CD4-positive, CD25-positive, alpha-beta regulatory T cell (primary cell): ENCODE data around the gene TMED3. TPM values are rescaled to one million over a fixed set of nuclear protein-coding genes. Genes with fewer than 3 reads are reported as not detected.

Experiments
- ATAC-seq, 2 donors: fragments of 150-1000 bp; cut with Tn5 transposase; one replicate each; pipeline ENCODE4 v1.10.0; 2021; ENCODE audit warnings: low read depth in 2 of 2, moderate number of reproducible peaks in 2 of 2, moderate library complexity in 1 of 2
- DNase-seq, 3 donors: peaks; one replicate each; pipeline versions ENCODE4 v3.0.0 to v3.0.0-alpha.2; 2012 to 2022; ENCODE audit warnings: mixed read lengths in 1 of 3
- H3K27ac ChIP-seq: one replicate; pipeline ENCODE4 v1.7.0; 2013; ENCODE audit warnings: mild to moderate bottlenecking, low read length; ENCODE audit not compliant: insufficient read depth, poor library complexity, severe bottlenecking
- H3K27me3 ChIP-seq: one replicate; pipeline ENCODE4 v1.7.0; 2013; ENCODE audit warnings: low read length; ENCODE audit not compliant: control insufficient read depth, insufficient read depth
- H3K36me3 ChIP-seq: one replicate; pipeline ENCODE4 v1.7.0; 2013; ENCODE audit warnings: mild to moderate bottlenecking, low read length, moderate library complexity; ENCODE audit not compliant: control insufficient read depth, insufficient read depth
- H3K4me1 ChIP-seq: 2 replicates; pipeline ENCODE4 v1.7.0; 2013; ENCODE audit warnings: mild to moderate bottlenecking, low read length; ENCODE audit not compliant: insufficient read depth, control insufficient read depth, poor library complexity, severe bottlenecking
- H3K4me3 ChIP-seq: one replicate; pipeline ENCODE4 v1.7.0; 2013; ENCODE audit warnings: low read depth, mild to moderate bottlenecking, low read length, moderate library complexity
- H3K9me3 ChIP-seq, 2 experiments: 1 replicate in 1 of 2; 2 replicates in 1 of 2; pipeline ENCODE4 v1.7.0; 2013; ENCODE audit warnings: low read length in 2 of 2, mild to moderate bottlenecking in 1 of 2, moderate library complexity in 1 of 2; ENCODE audit not compliant: control insufficient read depth in 2 of 2
- H3K27ac Mint-ChIP-seq, 3 donors: one replicate each; pipeline ENCODE4 v1.8.0; 2020 to 2022; ENCODE audit warnings: mild to moderate bottlenecking in 3 of 3, mixed read lengths in 3 of 3, moderate library complexity in 2 of 3
- H3K27me3 Mint-ChIP-seq: one replicate; pipeline ENCODE4 v1.8.0; 2022; ENCODE audit warnings: mild to moderate bottlenecking, mixed read lengths
- H3K36me3 Mint-ChIP-seq: one replicate; pipeline ENCODE4 v1.8.0; 2020; ENCODE audit warnings: mixed read lengths
- H3K4me1 Mint-ChIP-seq, 4 donors: one replicate each; pipeline ENCODE4 v1.8.0; 2020 to 2022; ENCODE audit warnings: mixed read lengths in 4 of 4, mild to moderate bottlenecking in 1 of 4
- H3K4me3 Mint-ChIP-seq, 4 donors: one replicate each; pipeline ENCODE4 v1.8.0; 2020 to 2022; ENCODE audit warnings: mild to moderate bottlenecking in 4 of 4, mixed read lengths in 4 of 4, moderate library complexity in 3 of 4
- H3K9me3 Mint-ChIP-seq, 7 donors: one replicate each; pipeline ENCODE4 v1.8.0; 2020 to 2022; ENCODE audit warnings: mixed read lengths in 7 of 7, mild to moderate bottlenecking in 3 of 7, moderate library complexity in 2 of 7
- polyA plus RNA-seq, 4 donors: library from polyadenylated mRNA; unstranded; fragments of 300-500 nt; fragmentation: Illumina TruSeq; gene quantifications; one replicate each; pipeline ENCODE4 v1.2.3, GENCODE V29; 2021
- total RNA-seq: library from RNA; stranded (reverse); gene quantifications from one replicate; pipeline ENCODE4 v1.2.3, GENCODE V29; 2022

TMED3 gene
- total and polyA plus RNA-seq, 5 donors from 2014 or later = 15.5 to 69.4 (median 64.1) TPM

- Histone ChIP-seq H3K36me3 (no peaks in the 10 kb centered on the region), H3K9me3 (no peaks in the 10 kb centered on the region), H3K27ac (no peak overlapping the region), H3K4me1 (no peaks in the 10 kb centered on the region), H3K4me3 (no peak overlapping the region), H3K27me3 (peaks cover 2% of the 10 kb centered on the region)
- H3K36me3 Mint-ChIP-seq = no peaks in the 10 kb centered on the region
- peaks cover 26% of the 10 kb centered on the region for H3K27me3 Mint-ChIP-seq
- DNase-seq (peak in 1 of 3 donors; percentile 12), ATAC-seq (no peak)
- H3K4me3 Mint-ChIP-seq = no peak overlapping the region
- peaks cover 0 to 6% (median 4%) of the 10 kb centered on the region in 4 donors for H3K4me1 Mint-ChIP-seq
- H3K9me3 Mint-ChIP-seq = peaks cover 0 to 1% (median 0%) of the 10 kb centered on the region in 7 donors
- H3K27ac Mint-ChIP-seq = no peak overlapping the region
These were observed 20.2 kb upstream of the TMED3 start for GRCh38 chr15:79290642-79291275.

GRCh38 chr15:79292011-79292410 is 18.9 kb upstream of the TMED3 start:
- H3K27ac Mint-ChIP-seq = no peak overlapping the region
- DNase-seq = no peak
- no peaks in the 10 kb centered on the region for H3K36me3 Mint-ChIP-seq
- ATAC-seq = no peak
- peaks cover 0 to 1% (median 0%) of the 10 kb centered on the region in 7 donors for H3K9me3 Mint-ChIP-seq
- peaks cover 0 to 6% (median 4%) of the 10 kb centered on the region in 4 donors for H3K4me1 Mint-ChIP-seq
- H3K4me3 Mint-ChIP-seq = no peak overlapping the region
- peaks cover 16% of the 10 kb centered on the region for H3K27me3 Mint-ChIP-seq
- Histone ChIP-seq H3K9me3 (no peaks in the 10 kb centered on the region), H3K4me3 (no peak overlapping the region), H3K27me3 (peaks cover 3% of the 10 kb centered on the region), H3K36me3 (no peaks in the 10 kb centered on the region), H3K4me1 (no peaks in the 10 kb centered on the region), H3K27ac (no peak overlapping the region)

GRCh38 chr15:79294075-79294474 is 16.8 kb upstream of the TMED3 start:
- ATAC-seq (no peak), DNase-seq (no peak)
- Histone ChIP-seq H3K27ac (no peak overlapping the region), H3K9me3 (no peaks in the 10 kb centered on the region), H3K4me3 (no peak overlapping the region), H3K27me3 (peaks cover 6% of the 10 kb centered on the region), H3K36me3 (no peaks in the 10 kb centered on the region), H3K4me1 (no peaks in the 10 kb centered on the region)
- Mint-ChIP-seq H3K9me3 (peaks cover 0 to 1% (median 0%) of the 10 kb centered on the region in 7 donors), H3K27ac (no peak overlapping the region), H3K36me3 (no peaks in the 10 kb centered on the region), H3K4me1 (peaks cover 0 to 6% (median 4%) of the 10 kb centered on the region in 4 donors), H3K27me3 (peaks cover 12% of the 10 kb centered on the region), H3K4me3 (no peak overlapping the region)

- H3K27ac ChIP-seq = no peak overlapping the region
- no peak overlapping the region for H3K27ac Mint-ChIP-seq
These were observed 14.3 kb upstream of the TMED3 start for GRCh38 chr15:79296583-79296982.

GRCh38 chr15:79299126-79299840 is 11.6 kb upstream of the TMED3 start:
- DNase-seq = no peak
- ATAC-seq = no peak
- no peaks in the 10 kb centered on the region for H3K9me3 ChIP-seq

More at GRCh38 chr15:79296583-79296982, 14.3 kb upstream of the TMED3 start:
- no peak for ATAC-seq
- DNase-seq = peak in 1 of 3 donors; percentile 12
- no peaks in the 10 kb centered on the region for H3K9me3 ChIP-seq
- H3K9me3 Mint-ChIP-seq = peaks cover 0 to 1% (median 0%) of the 10 kb centered on the region in 7 donors
- H3K4me3 ChIP-seq = no peak overlapping the region
- peaks cover 12% of the 10 kb centered on the region for H3K27me3 ChIP-seq
- H3K4me3 Mint-ChIP-seq = no peak overlapping the region
- peaks cover 30% of the 10 kb centered on the region for H3K27me3 Mint-ChIP-seq
- no peaks in the 10 kb centered on the region for H3K36me3 ChIP-seq
- no peaks in the 10 kb centered on the region for H3K4me1 Mint-ChIP-seq
- no peaks in the 10 kb centered on the region for H3K4me1 ChIP-seq
- H3K36me3 Mint-ChIP-seq = no peaks in the 10 kb centered on the region

GRCh38 chr15:79299841-79300235 is 11.1 kb upstream of the TMED3 start:
- no peaks in the 10 kb centered on the region for H3K36me3 Mint-ChIP-seq
- Histone ChIP-seq H3K27me3 (peaks cover 22% of the 10 kb centered on the region), H3K4me3 (no peak overlapping the region), H3K4me1 (no peaks in the 10 kb centered on the region), H3K27ac (no peak overlapping the region), H3K36me3 (no peaks in the 10 kb centered on the region), H3K9me3 (no peaks in the 10 kb centered on the region)
- H3K9me3 Mint-ChIP-seq = peaks cover 0 to 4% (median 0%) of the 10 kb centered on the region in 7 donors
- ATAC-seq (no peak), DNase-seq (no peak)
- no peak overlapping the region for H3K4me3 Mint-ChIP-seq
- H3K4me1 Mint-ChIP-seq = no peaks in the 10 kb centered on the region
- no peak overlapping the region for H3K27ac Mint-ChIP-seq
- H3K27me3 Mint-ChIP-seq = peaks cover 36% of the 10 kb centered on the region

More at GRCh38 chr15:79299126-79299840, 11.6 kb upstream of the TMED3 start:
- no peak overlapping the region for H3K4me3 ChIP-seq
- H3K27me3 ChIP-seq = peaks cover 19% of the 10 kb centered on the region
- no peaks in the 10 kb centered on the region for H3K36me3 ChIP-seq
- no peak overlapping the region for H3K4me3 Mint-ChIP-seq
- H3K27me3 Mint-ChIP-seq = peaks cover 41% of the 10 kb centered on the region
- no peaks in the 10 kb centered on the region for H3K4me1 Mint-ChIP-seq
- peaks cover 0 to 4% (median 0%) of the 10 kb centered on the region in 7 donors for H3K9me3 Mint-ChIP-seq
- H3K27ac ChIP-seq = no peak overlapping the region
- H3K27ac Mint-ChIP-seq = no peak overlapping the region
- no peaks in the 10 kb centered on the region for H3K36me3 Mint-ChIP-seq
- H3K4me1 ChIP-seq = no peaks in the 10 kb centered on the region

- peaks cover 4% of the 10 kb centered on the region for H3K36me3 Mint-ChIP-seq
- Histone ChIP-seq H3K27ac (no peak overlapping the region), H3K4me1 (peaks cover 17% of the 10 kb centered on the region), H3K27me3 (peaks cover 19% of the 10 kb centered on the region), H3K9me3 (no peaks in the 10 kb centered on the region), H3K4me3 (no peak overlapping the region), H3K36me3 (no peaks in the 10 kb centered on the region)
- no peak overlapping the region for H3K4me3 Mint-ChIP-seq
- H3K27ac Mint-ChIP-seq = no peak overlapping the region
- peaks cover 0 to 2% (median 0%) of the 10 kb centered on the region in 7 donors for H3K9me3 Mint-ChIP-seq
- ATAC-seq (no peak), DNase-seq (no peak)
- H3K27me3 Mint-ChIP-seq = peaks cover 27% of the 10 kb centered on the region
- H3K4me1 Mint-ChIP-seq = peaks cover under 1 to 17% (median 7%) of the 10 kb centered on the region in 4 donors
These were observed 3.7 kb upstream of the TMED3 start for GRCh38 chr15:79307251-79307650.
